Mammary epithelial cell (primary cell): ENCODE results near the gene ZEB2.

ENCODE experiments used
- CTCF ChIP-seq, 2 donors: IDR thresholded peaks in 1 of 2; conservative IDR thresholded peaks in 1 of 2; 2 replicates each; pipeline ENCODE4 v1.5.1; 2011 to 2012; ENCODE audit warnings: inconsistent platforms in 2 of 2, low read length in 2 of 2, mild to moderate bottlenecking in 2 of 2, control low read depth in 1 of 2, low read depth in 1 of 2; ENCODE audit not compliant: insufficient read depth in 1 of 2; ENCODE audit errors: extremely low read depth in 1 of 2
- EZH2 ChIP-seq: IDR thresholded peaks from 2 replicates; pipeline ENCODE4 v1.6.1; 2012; ENCODE audit warnings: low read length, inconsistent platforms, borderline replicate concordance

- TF ChIP-seq CTCF (conservative IDR thresholded peaks at IDR 0.05 in 1 of 2, IDR thresholded peaks at IDR 0.05 in 1 of 2; ENCODE audit: extremely low read depth in 1 of 2, insufficient read depth in 1 of 2, low read depth in 1 of 2, low read length in 2 of 2), result no peak
- TF ChIP-seq EZH2, result no peak
These were observed 59.1 kb downstream of the ZEB2 start for GRCh38 chr2:144460727-144461307.
